ENCODE results near the gene LCMT1. TPM values are rescaled to one million over a fixed set of nuclear protein-coding genes. Genes with fewer than 3 reads are reported as not detected.
A peak's percentile ranks its signal among the peaks of the same experiment; 100 is the strongest.

LCMT1 gene
- total and polyA plus RNA-seq, 9 of the 15 experiments (the other 6 are each of a cell fraction or from before 2014, with no cell fraction given) = 20.0 to 42.8 (median 32.3) TPM

DNA sequence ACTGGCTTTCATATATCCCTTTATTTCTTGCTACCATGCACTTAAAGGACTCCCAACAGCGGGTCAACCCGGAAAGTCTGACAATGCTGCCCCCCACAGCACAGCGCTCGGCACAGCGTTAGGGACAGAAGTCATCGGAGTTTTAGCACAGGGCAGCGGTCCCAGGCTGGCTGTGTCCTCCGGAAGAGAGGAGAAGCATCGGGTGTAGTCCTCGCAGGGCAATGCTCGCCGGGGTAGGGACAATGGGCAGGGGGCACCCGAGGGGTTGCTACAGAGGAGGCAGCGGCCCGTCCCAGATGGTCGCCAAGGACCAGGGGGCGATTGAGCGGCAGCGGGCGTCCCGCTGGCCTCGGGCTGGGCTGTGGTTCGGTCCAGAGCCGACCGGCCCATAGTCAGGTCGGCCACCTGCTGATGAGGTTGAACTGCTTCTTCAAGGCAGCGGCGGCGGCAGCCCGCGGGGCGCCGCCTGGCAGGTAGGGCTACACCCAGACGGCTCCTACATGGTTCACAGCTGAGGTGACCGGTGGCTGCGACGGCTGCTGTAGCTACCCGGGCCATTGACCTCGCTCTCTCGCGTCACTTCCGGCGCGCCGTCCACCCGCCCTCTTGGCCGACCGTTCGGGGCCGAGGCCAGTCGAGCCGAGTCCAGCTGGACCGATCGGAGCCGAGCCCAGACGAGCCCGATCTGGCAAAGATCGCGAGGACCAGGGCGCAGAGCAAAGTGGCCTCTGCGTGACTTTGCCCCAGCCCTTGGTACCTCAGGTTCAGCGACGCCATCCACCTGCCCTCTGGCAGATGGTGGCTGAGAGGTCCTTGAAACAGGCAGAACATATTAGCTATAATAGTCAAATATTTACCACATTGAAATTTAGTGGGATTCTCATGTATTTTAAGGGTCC, 4.7 kb upstream of the LCMT1 start (continued):
- TF ChIP-seq, protein P1, sequence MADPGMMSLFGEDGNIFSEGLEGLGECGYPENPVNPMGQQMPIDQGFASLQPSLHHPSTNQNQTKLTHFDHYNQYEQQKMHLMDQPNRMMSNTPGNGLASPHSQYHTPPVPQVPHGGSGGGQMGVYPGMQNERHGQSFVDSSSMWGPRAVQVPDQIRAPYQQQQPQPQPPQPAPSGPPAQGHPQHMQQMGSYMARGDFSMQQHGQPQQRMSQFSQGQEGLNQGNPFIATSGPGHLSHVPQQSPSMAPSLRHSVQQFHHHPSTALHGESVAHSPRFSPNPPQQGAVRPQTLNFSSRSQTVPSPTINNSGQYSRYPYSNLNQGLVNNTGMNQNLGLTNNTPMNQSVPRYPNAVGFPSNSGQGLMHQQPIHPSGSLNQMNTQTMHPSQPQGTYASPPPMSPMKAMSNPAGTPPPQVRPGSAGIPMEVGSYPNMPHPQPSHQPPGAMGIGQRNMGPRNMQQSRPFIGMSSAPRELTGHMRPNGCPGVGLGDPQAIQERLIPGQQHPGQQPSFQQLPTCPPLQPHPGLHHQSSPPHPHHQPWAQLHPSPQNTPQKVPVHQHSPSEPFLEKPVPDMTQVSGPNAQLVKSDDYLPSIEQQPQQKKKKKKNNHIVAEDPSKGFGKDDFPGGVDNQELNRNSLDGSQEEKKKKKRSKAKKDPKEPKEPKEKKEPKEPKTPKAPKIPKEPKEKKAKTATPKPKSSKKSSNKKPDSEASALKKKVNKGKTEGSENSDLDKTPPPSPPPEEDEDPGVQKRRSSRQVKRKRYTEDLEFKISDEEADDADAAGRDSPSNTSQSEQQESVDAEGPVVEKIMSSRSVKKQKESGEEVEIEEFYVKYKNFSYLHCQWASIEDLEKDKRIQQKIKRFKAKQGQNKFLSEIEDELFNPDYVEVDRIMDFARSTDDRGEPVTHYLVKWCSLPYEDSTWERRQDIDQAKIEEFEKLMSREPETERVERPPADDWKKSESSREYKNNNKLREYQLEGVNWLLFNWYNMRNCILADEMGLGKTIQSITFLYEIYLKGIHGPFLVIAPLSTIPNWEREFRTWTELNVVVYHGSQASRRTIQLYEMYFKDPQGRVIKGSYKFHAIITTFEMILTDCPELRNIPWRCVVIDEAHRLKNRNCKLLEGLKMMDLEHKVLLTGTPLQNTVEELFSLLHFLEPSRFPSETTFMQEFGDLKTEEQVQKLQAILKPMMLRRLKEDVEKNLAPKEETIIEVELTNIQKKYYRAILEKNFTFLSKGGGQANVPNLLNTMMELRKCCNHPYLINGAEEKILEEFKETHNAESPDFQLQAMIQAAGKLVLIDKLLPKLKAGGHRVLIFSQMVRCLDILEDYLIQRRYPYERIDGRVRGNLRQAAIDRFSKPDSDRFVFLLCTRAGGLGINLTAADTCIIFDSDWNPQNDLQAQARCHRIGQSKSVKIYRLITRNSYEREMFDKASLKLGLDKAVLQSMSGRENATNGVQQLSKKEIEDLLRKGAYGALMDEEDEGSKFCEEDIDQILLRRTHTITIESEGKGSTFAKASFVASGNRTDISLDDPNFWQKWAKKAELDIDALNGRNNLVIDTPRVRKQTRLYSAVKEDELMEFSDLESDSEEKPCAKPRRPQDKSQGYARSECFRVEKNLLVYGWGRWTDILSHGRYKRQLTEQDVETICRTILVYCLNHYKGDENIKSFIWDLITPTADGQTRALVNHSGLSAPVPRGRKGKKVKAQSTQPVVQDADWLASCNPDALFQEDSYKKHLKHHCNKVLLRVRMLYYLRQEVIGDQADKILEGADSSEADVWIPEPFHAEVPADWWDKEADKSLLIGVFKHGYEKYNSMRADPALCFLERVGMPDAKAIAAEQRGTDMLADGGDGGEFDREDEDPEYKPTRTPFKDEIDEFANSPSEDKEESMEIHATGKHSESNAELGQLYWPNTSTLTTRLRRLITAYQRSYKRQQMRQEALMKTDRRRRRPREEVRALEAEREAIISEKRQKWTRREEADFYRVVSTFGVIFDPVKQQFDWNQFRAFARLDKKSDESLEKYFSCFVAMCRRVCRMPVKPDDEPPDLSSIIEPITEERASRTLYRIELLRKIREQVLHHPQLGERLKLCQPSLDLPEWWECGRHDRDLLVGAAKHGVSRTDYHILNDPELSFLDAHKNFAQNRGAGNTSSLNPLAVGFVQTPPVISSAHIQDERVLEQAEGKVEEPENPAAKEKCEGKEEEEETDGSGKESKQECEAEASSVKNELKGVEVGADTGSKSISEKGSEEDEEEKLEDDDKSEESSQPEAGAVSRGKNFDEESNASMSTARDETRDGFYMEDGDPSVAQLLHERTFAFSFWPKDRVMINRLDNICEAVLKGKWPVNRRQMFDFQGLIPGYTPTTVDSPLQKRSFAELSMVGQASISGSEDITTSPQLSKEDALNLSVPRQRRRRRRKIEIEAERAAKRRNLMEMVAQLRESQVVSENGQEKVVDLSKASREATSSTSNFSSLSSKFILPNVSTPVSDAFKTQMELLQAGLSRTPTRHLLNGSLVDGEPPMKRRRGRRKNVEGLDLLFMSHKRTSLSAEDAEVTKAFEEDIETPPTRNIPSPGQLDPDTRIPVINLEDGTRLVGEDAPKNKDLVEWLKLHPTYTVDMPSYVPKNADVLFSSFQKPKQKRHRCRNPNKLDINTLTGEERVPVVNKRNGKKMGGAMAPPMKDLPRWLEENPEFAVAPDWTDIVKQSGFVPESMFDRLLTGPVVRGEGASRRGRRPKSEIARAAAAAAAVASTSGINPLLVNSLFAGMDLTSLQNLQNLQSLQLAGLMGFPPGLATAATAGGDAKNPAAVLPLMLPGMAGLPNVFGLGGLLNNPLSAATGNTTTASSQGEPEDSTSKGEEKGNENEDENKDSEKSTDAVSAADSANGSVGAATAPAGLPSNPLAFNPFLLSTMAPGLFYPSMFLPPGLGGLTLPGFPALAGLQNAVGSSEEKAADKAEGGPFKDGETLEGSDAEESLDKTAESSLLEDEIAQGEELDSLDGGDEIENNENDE (IDR thresholded peaks at IDR 0.05; ENCODE audit: low read depth, low read length) = no peak
- TF ChIP-seq TRIM24 (IDR thresholded peaks at IDR 0.05) (peak in 1 of 2 experiments; percentile 58; a peak in 1 of 4 replicates), MEF2A (IDR thresholded peaks at IDR 0.05; ENCODE audit: control insufficient read depth, low read depth, low read length) (no peak), NELFE (IDR thresholded peaks at IDR 0.05; ENCODE audit: insufficient read depth, insufficient read length) (no peak), ZNF764 (CRISPR knock-in tag; IDR thresholded peaks at IDR 0.05; ENCODE audit: low read depth) (no peak), MTA2 (IDR thresholded peaks at IDR 0.05; ENCODE audit: low read depth) (no peak), ZNF140 (CRISPR knock-in tag; IDR thresholded peaks at IDR 0.05) (no peak), TAL1 (IDR thresholded peaks at IDR 0.05) (no peak), ELF1 (tag; IDR thresholded peaks at IDR 0.05) (no peak), RAD51 (IDR thresholded peaks at IDR 0.05; ENCODE audit: borderline replicate concordance, low read depth) (no peak), PCBP1 (IDR thresholded peaks at IDR 0.05; ENCODE audit: low read depth, low read length, poor library complexity, severe bottlenecking) (peak; percentile 57)
- TF ChIP-seq, protein P2, sequence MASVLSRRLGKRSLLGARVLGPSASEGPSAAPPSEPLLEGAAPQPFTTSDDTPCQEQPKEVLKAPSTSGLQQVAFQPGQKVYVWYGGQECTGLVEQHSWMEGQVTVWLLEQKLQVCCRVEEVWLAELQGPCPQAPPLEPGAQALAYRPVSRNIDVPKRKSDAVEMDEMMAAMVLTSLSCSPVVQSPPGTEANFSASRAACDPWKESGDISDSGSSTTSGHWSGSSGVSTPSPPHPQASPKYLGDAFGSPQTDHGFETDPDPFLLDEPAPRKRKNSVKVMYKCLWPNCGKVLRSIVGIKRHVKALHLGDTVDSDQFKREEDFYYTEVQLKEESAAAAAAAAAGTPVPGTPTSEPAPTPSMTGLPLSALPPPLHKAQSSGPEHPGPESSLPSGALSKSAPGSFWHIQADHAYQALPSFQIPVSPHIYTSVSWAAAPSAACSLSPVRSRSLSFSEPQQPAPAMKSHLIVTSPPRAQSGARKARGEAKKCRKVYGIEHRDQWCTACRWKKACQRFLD (CRISPR knock-in tag; IDR thresholded peaks at IDR 0.05) = peak; percentile 81; the same call in 1 of the 2 replicates
- TF ChIP-seq, protein P3, sequence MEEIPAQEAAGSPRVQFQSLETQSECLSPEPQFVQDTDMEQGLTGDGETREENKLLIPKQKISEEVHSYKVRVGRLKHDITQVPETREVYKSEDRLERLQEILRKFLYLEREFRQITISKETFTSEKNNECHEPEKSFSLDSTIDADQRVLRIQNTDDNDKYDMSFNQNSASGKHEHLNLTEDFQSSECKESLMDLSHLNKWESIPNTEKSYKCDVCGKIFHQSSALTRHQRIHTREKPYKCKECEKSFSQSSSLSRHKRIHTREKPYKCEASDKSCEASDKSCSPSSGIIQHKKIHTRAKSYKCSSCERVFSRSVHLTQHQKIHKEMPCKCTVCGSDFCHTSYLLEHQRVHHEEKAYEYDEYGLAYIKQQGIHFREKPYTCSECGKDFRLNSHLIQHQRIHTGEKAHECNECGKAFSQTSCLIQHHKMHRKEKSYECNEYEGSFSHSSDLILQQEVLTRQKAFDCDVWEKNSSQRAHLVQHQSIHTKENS (CRISPR knock-in tag; IDR thresholded peaks at IDR 0.05) = no peak

All from K562 (cell line).